HCT116 (cell line): Measurements from ENCODE around the gene GLP2R. TPM values are rescaled to one million over a fixed set of nuclear protein-coding genes. Genes with fewer than 3 reads are reported as not detected.
"Not testable (repeated sequence)": the region's sequence is repeated elsewhere in the genome, so short reads cannot be mapped to it uniquely, and the experiment has no call there.

Source experiments
- ATAC-seq: fragments of 200-7000 bp; cut with Tn5 transposase; 2 replicates; pipeline ENCODE4 v1.9.1; 2020; ENCODE audit warnings: mild to moderate bottlenecking, moderate library complexity
- BruUV-seq: library from RNA; stranded (reverse); fragments of 400-500 nt; replicated peaks from 2 replicates; lab custom pipeline; 2021; lab: Mats Ljungman, UMichigan
- CTCF ChIA-PET: fragments of 300-600 bp; sonication (Branson Sonifier 250); formaldehyde crosslinking; loops from one replicate; lab custom pipeline; 2021; ENCODE audit warnings: antibody characterized with exemption; lab: Charles Lee
- POLR2A ChIA-PET: fragments of 300-600, 350-600 bp; sonication (Branson Sonifier 250); formaldehyde crosslinking; loops from one replicate; lab custom pipeline; 2021; ENCODE audit warnings: antibody characterized with exemption; lab: Charles Lee
- RAD21 ChIA-PET, 2 experiments: fragments of 300-600 bp; sonication (Branson Sonifier 250); formaldehyde crosslinking; loops; one replicate each; lab custom pipeline; 2023; ENCODE audit warnings: low total read pairs in 2 of 2; ENCODE audit not compliant: uncharacterized antibody in 2 of 2, unreplicated experiment in 2 of 2, low non-redundant PET in 1 of 2; lab: Charles Lee
- DNase-seq: peaks from one replicate; pipeline ENCODE4 v3.0.0-alpha.2; 2010; ENCODE audit warnings: low read depth, low spot score
- H2AFZ ChIP-seq: fragments of 200-600 bp; shearing (Covaris generic), sonication (generic); 2 replicates; pipeline ENCODE4 v1.6.1; 2017; ENCODE audit warnings: low read depth, mixed run types, mixed read lengths, antibody characterized with exemption, low read length; ENCODE audit not compliant: poor library complexity, severe bottlenecking
- H3K27ac ChIP-seq: 2 replicates; pipeline ENCODE4 v1.5.1; 2012; ENCODE audit warnings: low read depth, low read length
- H3K27me3 ChIP-seq: fragments of 200-600 bp; sonication (generic); 2 replicates; pipeline ENCODE4 v1.6.1; 2016; ENCODE audit warnings: mixed run types, low read length, mixed read lengths; ENCODE audit not compliant: insufficient read depth
- H3K36me3 ChIP-seq, 2 experiments: fragments of 200-500 bp in 1 of 2; fragments of 200-600 bp in 1 of 2; sonication (Bioruptor generic) in 1 of 2; sonication (generic) in 1 of 2; 2 replicates each; pipeline versions ENCODE4 v1.5.1 to v1.6.1; 2014 to 2016; ENCODE audit warnings: low read length in 2 of 2, inconsistent platforms in 1 of 2, mixed read lengths in 1 of 2, mixed run types in 1 of 2; ENCODE audit not compliant: insufficient read depth in 2 of 2, control insufficient read depth in 1 of 2
- H3K4me1 ChIP-seq, 2 experiments: fragments of 200-600 bp in 1 of 2; sonication (generic) in 1 of 2; 2 replicates each; pipeline versions ENCODE4 v1.5.1 to v1.6.1; 2012 to 2017; ENCODE audit warnings: low read length in 2 of 2, inconsistent platforms in 1 of 2, mild to moderate bottlenecking in 1 of 2, mixed read lengths in 1 of 2, mixed run types in 1 of 2, moderate library complexity in 1 of 2; ENCODE audit not compliant: insufficient read depth in 2 of 2, control insufficient read depth in 1 of 2
- H3K4me2 ChIP-seq: fragments of 200-600 bp; sonication (generic); 2 replicates; pipeline ENCODE4 v1.6.1; 2017; ENCODE audit warnings: mixed run types, low read length, mixed read lengths
- H3K4me3 ChIP-seq, 2 experiments: fragments of 200-600 bp in 1 of 2; sonication (generic) in 1 of 2; replicated peaks in 1 of 2; 2 replicates each; pipeline ENCODE4 v1.5.1; 2011 to 2016; ENCODE audit warnings: low read length in 2 of 2, control low read depth in 1 of 2, low read depth in 1 of 2, mild to moderate bottlenecking in 1 of 2, mixed read lengths in 1 of 2, mixed run types in 1 of 2
- H3K79me2 ChIP-seq: fragments of 200-600 bp; sonication (generic); 2 replicates; pipeline ENCODE4 v1.6.1; 2017; ENCODE audit warnings: mild to moderate bottlenecking, mixed run types, low read length, moderate library complexity, mixed read lengths; ENCODE audit not compliant: insufficient read depth
- H3K9ac ChIP-seq: fragments of 200-600 bp; sonication (generic); 2 replicates; pipeline ENCODE4 v1.6.1; 2016; ENCODE audit warnings: low read length, mixed read lengths
- H3K9me2 ChIP-seq: fragments of 200-600 bp; sonication (generic), shearing (Covaris generic); 2 replicates; pipeline ENCODE4 v1.6.1; 2017; ENCODE audit warnings: mixed run types, mild to moderate bottlenecking, moderate library complexity; ENCODE audit not compliant: insufficient read depth
- H3K9me3 ChIP-seq, 2 experiments: fragments of 200-500 bp in 1 of 2; fragments of 200-600 bp in 1 of 2; sonication (Bioruptor generic) in 1 of 2; sonication (generic) in 1 of 2; 2 replicates each; pipeline ENCODE4 v1.6.1; 2014 to 2017; ENCODE audit warnings: low read length in 2 of 2, mixed read lengths in 2 of 2, inconsistent platforms in 1 of 2, low read depth in 1 of 2, mild to moderate bottlenecking in 1 of 2, mixed run types in 1 of 2, moderate library complexity in 1 of 2; ENCODE audit not compliant: control insufficient read depth in 1 of 2, insufficient read depth in 1 of 2
- H4K20me1 ChIP-seq: fragments of 200-600 bp; sonication (generic), shearing (Covaris generic); 2 replicates; pipeline ENCODE4 v1.6.1; 2017; ENCODE audit warnings: mixed run types, mild to moderate bottlenecking, moderate library complexity; ENCODE audit not compliant: insufficient read depth
- CEBPB ChIP-seq: IDR thresholded peaks from 2 replicates; pipeline ENCODE4 v1.6.1; 2012; ENCODE audit warnings: low read depth
- ELF1 ChIP-seq: IDR thresholded peaks from 2 replicates; pipeline ENCODE4 v1.6.1; 2012; ENCODE audit warnings: low read depth, borderline replicate concordance
- EZH2 ChIP-seq: fragments of 200-600 bp; sonication (generic); IDR thresholded peaks from 2 replicates; pipeline ENCODE4 v1.6.1; 2017; ENCODE audit warnings: antibody characterized with exemption, mixed run types
- POLR2A ChIP-seq: IDR thresholded peaks from 2 replicates; pipeline ENCODE4 v1.7.0; 2011; ENCODE audit warnings: borderline replicate concordance; ENCODE audit not compliant: insufficient read depth, insufficient read length; ENCODE audit errors: extremely low read depth
- SRF ChIP-seq: IDR thresholded peaks from 2 replicates; pipeline ENCODE4 v1.6.1; 2012; ENCODE audit warnings: low read depth
- intact Hi-C: fragments of 100-400 bp; cut with micrococcal nuclease; formaldehyde crosslinking; loops from 2 replicates; pipeline ENCODE4 v1.10.0; 2022
- total RNA-seq: library from RNA; stranded (reverse); gene quantifications from one replicate; pipeline ENCODE4 v1.2.1, GENCODE V29; 2021; ENCODE audit not compliant: unreplicated experiment

The GLP2R gene
- total RNA-seq, 1 experiment from 2014 or later, result not detected

- H4K20me1 ChIP-seq, result no peaks in the 10 kb centered on the region
- no peaks in the 10 kb centered on the region for H3K9me3 ChIP-seq
- no peaks in the 10 kb centered on the region for H3K36me3 ChIP-seq
- H3K79me2 ChIP-seq, result no peaks in the 10 kb centered on the region
- no peak overlapping the region for H3K4me2 ChIP-seq
- no peak overlapping the region for H2AFZ ChIP-seq
- H3K4me3 ChIP-seq, result no peak overlapping the region
- no peaks in the 10 kb centered on the region for H3K9me2 ChIP-seq
- DNase-seq, result no peak
- no peaks in the 10 kb centered on the region for H3K4me1 ChIP-seq
- H3K27ac ChIP-seq, result no peak overlapping the region
- intact Hi-C loops, result no loop called here
- no peak for ATAC-seq
- TF ChIP-seq CEBPB (no peak), SRF (no peak), EZH2 (no peak), ELF1 (no peak), POLR2A (no peak)
- ChIA-PET CTCF (no interaction called here), RAD21 (no interaction called here), POLR2A (no interaction called here)
- no TSS peak for BruUV-seq
- H3K9ac ChIP-seq, result no peak overlapping the region
- peaks cover 21% of the 10 kb centered on the region; the same call in 1 of the 2 replicates for H3K27me3 ChIP-seq
These were observed 42.7 kb upstream of the GLP2R start for GRCh38 chr17:9783050-9783449.

- H3K9ac ChIP-seq, RAD21 ChIA-PET, intact Hi-C loops, H3K4me1 ChIP-seq, POLR2A ChIA-PET, H3K27ac ChIP-seq, H3K36me3 ChIP-seq, H2AFZ ChIP-seq, CTCF ChIA-PET, H3K79me2 ChIP-seq, H4K20me1 ChIP-seq, H3K9me2 ChIP-seq, H3K9me3 ChIP-seq, BruUV-seq, ATAC-seq, H3K4me3 ChIP-seq, DNase-seq, H3K4me2 ChIP-seq: not testable (repeated sequence)
- peaks cover 21% of the 10 kb centered on the region; the same call in 1 of the 2 replicates for H3K27me3 ChIP-seq
These were observed 42.3 kb upstream of the GLP2R start for GRCh38 chr17:9783465-9783864.
